B cell (primary cell): ENCODE measurements around the gene CXCL12. TPM values are rescaled to one million over a fixed set of nuclear protein-coding genes. Genes with fewer than 3 reads are reported as not detected.

ENCODE experiments used
- ATAC-seq: fragments of 200-7000 bp; cut with Tn5 transposase; one replicate; pipeline ENCODE4 v1.10.0; 2021; ENCODE audit warnings: low read depth, mild to moderate bottlenecking, moderate number of reproducible peaks, moderate library complexity
- CTCF ChIA-PET: fragments of 350-600 bp; sonication (Branson Sonifier 250); formaldehyde crosslinking; loops from one replicate; lab custom pipeline; 2021; ENCODE audit warnings: antibody characterized with exemption, inconsistent platforms; lab: Charles Lee
- POLR2A ChIA-PET: fragments of 350-600 bp; sonication (Branson Sonifier 250); formaldehyde crosslinking; loops from one replicate; lab custom pipeline; 2021; ENCODE audit warnings: antibody characterized with exemption; lab: Charles Lee
- DNase-seq: peaks from one replicate; pipeline ENCODE4 v3.0.0; 2013
- H2AFZ ChIP-seq: 2 replicates; pipeline ENCODE4 v1.6.1; 2012; ENCODE audit warnings: mild to moderate bottlenecking, low read depth, low read length; ENCODE audit not compliant: insufficient read depth, poor library complexity, severe bottlenecking
- H3K27ac ChIP-seq, 2 donors: 1 replicate in 1 of 2; 2 replicates in 1 of 2; pipeline ENCODE4 v1.5.1; 2012 to 2013; ENCODE audit warnings: low read length in 2 of 2, mild to moderate bottlenecking in 2 of 2, moderate library complexity in 1 of 2
- H3K27me3 ChIP-seq, 4 experiments: fragments of 200-600 bp in 1 of 4; sonication (generic) in 1 of 4; replicated peaks in 1 of 4; 1 replicate in 2 of 4; 2 replicates in 2 of 4; pipeline versions ENCODE4 v1.6.1 to v1.7.0; 2013 to 2016; ENCODE audit warnings: low read length in 3 of 4, mild to moderate bottlenecking in 2 of 4, mixed read lengths in 1 of 4, moderate library complexity in 1 of 4; ENCODE audit not compliant: insufficient read depth in 4 of 4, control insufficient read depth in 3 of 4; ENCODE audit errors: control extremely low read depth in 1 of 4
- H3K36me3 ChIP-seq, 2 experiments: replicated peaks in 1 of 2; 1 replicate in 1 of 2; 2 replicates in 1 of 2; pipeline versions ENCODE4 v1.6.1 to v1.7.1; 2013; ENCODE audit warnings: low read length in 1 of 2; ENCODE audit not compliant: insufficient read depth in 2 of 2, control insufficient read depth in 1 of 2; ENCODE audit errors: control extremely low read depth in 1 of 2, extremely low read depth in 1 of 2
- H3K4me1 ChIP-seq, 2 donors: fragments of 200-600 bp in 1 of 2; sonication (generic) in 1 of 2; 1 replicate in 1 of 2; 2 replicates in 1 of 2; pipeline versions ENCODE4 v1.5.1 to v1.6.1; 2013 to 2017; ENCODE audit warnings: low read length in 2 of 2; ENCODE audit not compliant: control insufficient read depth in 2 of 2, insufficient read depth in 2 of 2
- H3K4me2 ChIP-seq: replicated peaks from 2 replicates; pipeline ENCODE3; 2012; ENCODE audit warnings: mild to moderate bottlenecking, low read depth, low read length; ENCODE audit not compliant: poor library complexity, severe bottlenecking
- H3K4me3 ChIP-seq, 5 experiments: fragments of 200-600 bp in 1 of 5; sonication (generic) in 1 of 5; 1 replicate in 3 of 5; 2 replicates in 2 of 5; pipeline versions ENCODE4 v1.5.1 to v1.7.0; 2011 to 2016; ENCODE audit warnings: low read length in 4 of 5, mild to moderate bottlenecking in 4 of 5, low read depth in 2 of 5, control low read depth in 1 of 5, moderate library complexity in 1 of 5; ENCODE audit not compliant: insufficient read depth in 1 of 5; ENCODE audit errors: control extremely low read depth in 1 of 5, extremely low read depth in 1 of 5
- H3K79me2 ChIP-seq: fragments of 200-600 bp; sonication (generic); one replicate; pipeline ENCODE4 v1.6.0; 2016; ENCODE audit warnings: low read length; ENCODE audit not compliant: control insufficient read depth, insufficient read depth
- H3K9ac ChIP-seq: fragments of 200-600 bp; sonication (generic); 2 replicates; pipeline ENCODE4 v1.6.1; 2017; ENCODE audit warnings: mild to moderate bottlenecking, low read length, moderate library complexity
- H3K9me3 ChIP-seq, 3 donors: one replicate each; pipeline versions ENCODE4 v1.6.1 to v1.7.1; 2013; ENCODE audit warnings: low read length in 2 of 3; ENCODE audit not compliant: control insufficient read depth in 2 of 3, insufficient read depth in 1 of 3; ENCODE audit errors: control extremely low read depth in 1 of 3
- H4K20me1 ChIP-seq: 2 replicates; pipeline ENCODE4 v1.6.0; 2012; ENCODE audit warnings: mild to moderate bottlenecking, low read length; ENCODE audit not compliant: insufficient read depth, control insufficient read depth, poor library complexity, severe bottlenecking
- H3K27ac Mint-ChIP-seq: one replicate; pipeline ENCODE4 v1.8.0; 2021; ENCODE audit warnings: mixed read lengths
- H3K27me3 Mint-ChIP-seq: one replicate; pipeline ENCODE4 v1.8.0; 2021; ENCODE audit warnings: mixed read lengths
- H3K4me1 Mint-ChIP-seq: one replicate; pipeline ENCODE4 v1.8.0; 2021; ENCODE audit warnings: mixed read lengths
- H3K4me3 Mint-ChIP-seq: one replicate; pipeline ENCODE4 v1.8.0; 2021; ENCODE audit warnings: mixed read lengths
- H3K9me3 Mint-ChIP-seq: one replicate; pipeline ENCODE4 v1.8.0; 2022; ENCODE audit warnings: mixed read lengths; ENCODE audit not compliant: insufficient read depth
- CTCF ChIP-seq: fragments of 200-600 bp; IDR thresholded peaks from one replicate; pipeline ENCODE4 v1.8.0; 2022; ENCODE audit warnings: antibody characterized with exemption, mild to moderate bottlenecking
- EZH2 ChIP-seq: IDR thresholded peaks from 2 replicates; pipeline ENCODE4 v1.6.1; 2012; ENCODE audit warnings: borderline replicate concordance, low read depth, mild to moderate bottlenecking, moderate library complexity, low read length; ENCODE audit not compliant: insufficient read depth, poor library complexity, severe bottlenecking
- WGBS: methylation state at CpG from one replicate; pipeline ENCODE4 v1.1.5; 2013; ENCODE audit warnings: missing lambda C conversion rate; ENCODE audit not compliant: insufficient coverage; 5-methylcytosine and 5-hydroxymethylcytosine counted together
- intact Hi-C: fragments of 100-400 bp; cut with micrococcal nuclease; formaldehyde crosslinking; loops from one replicate; pipeline ENCODE4 v1.10.0; 2022
- polyA plus RNA-seq: library from polyadenylated mRNA; depleted of rRNA; stranded (reverse); fragments of >200 nt; gene quantifications from 2 replicates; pipeline ENCODE4 v1.2.3, GENCODE V29; 2012
- total RNA-seq, 2 donors: library from RNA; stranded (reverse); fragments of 120-200 nt in 1 of 2; gene quantifications; 1 replicate in 1 of 2; 2 replicates in 1 of 2; pipeline versions ENCODE4 v1.2.3 to v1.2.4, GENCODE V29; 2013 to 2022

Gene CXCL12
- total and polyA plus RNA-seq, 2 donors (not counting 1 experiment from before 2014, with no cell fraction given): not detected

- H3K27me3 ChIP-seq: no peaks in the 10 kb centered on the region
- no peaks in the 10 kb centered on the region for H3K4me1 ChIP-seq
- no peak overlapping the region for H3K9ac ChIP-seq
- H3K9me3 ChIP-seq: peaks cover 0 to 9% (median 0%) of the 10 kb centered on the region in 3 donors
- H3K4me3 ChIP-seq: no peak overlapping the region
- 94% methylated on average over 6 of the region's 6 CpGs for WGBS
- POLR2A ChIA-PET: no interaction called here
- no peak overlapping the region for H3K27ac ChIP-seq
- no peak overlapping the region for H3K4me2 ChIP-seq
- H3K27ac Mint-ChIP-seq: no peak overlapping the region
- H3K27me3 Mint-ChIP-seq: no peaks in the 10 kb centered on the region
- H3K4me1 Mint-ChIP-seq: no peaks in the 10 kb centered on the region
- TF ChIP-seq CTCF (no peak), EZH2 (no peak)
- no peaks in the 10 kb centered on the region for H4K20me1 ChIP-seq
- no peak overlapping the region for H3K4me3 Mint-ChIP-seq
- no peak for DNase-seq
- H2AFZ ChIP-seq: no peak overlapping the region
- ATAC-seq: no peak
- intact Hi-C loops: no loop called here
- no peaks in the 10 kb centered on the region for H3K36me3 ChIP-seq
- no peaks in the 10 kb centered on the region for H3K9me3 Mint-ChIP-seq
- H3K79me2 ChIP-seq: no peaks in the 10 kb centered on the region
- CTCF ChIA-PET: no interaction called here
Measured at GRCh38 chr10:44366941-44367630, 17.8 kb downstream of the CXCL12 start.

GRCh38 chr10:44364566-44364965, 20.3 kb downstream of the CXCL12 start:
- Histone ChIP-seq H4K20me1 (no peaks in the 10 kb centered on the region), H2AFZ (no peak overlapping the region), H3K9me3 (peaks cover 0 to 9% (median 0%) of the 10 kb centered on the region in 3 donors), H3K4me1 (no peaks in the 10 kb centered on the region), H3K4me3 (no peak overlapping the region), H3K9ac (no peak overlapping the region), H3K36me3 (no peaks in the 10 kb centered on the region), H3K4me2 (no peak overlapping the region), H3K79me2 (no peaks in the 10 kb centered on the region), H3K27ac (no peak overlapping the region), H3K27me3 (no peaks in the 10 kb centered on the region)
- Mint-ChIP-seq H3K27ac (no peak overlapping the region), H3K9me3 (no peaks in the 10 kb centered on the region), H3K4me1 (no peaks in the 10 kb centered on the region), H3K4me3 (no peak overlapping the region), H3K27me3 (no peaks in the 10 kb centered on the region)
- intact Hi-C loops: no loop called here
- WGBS: 100% methylated on average over 1 of the region's 1 CpG
- POLR2A ChIA-PET: no interaction called here
- no peak for DNase-seq
- CTCF ChIA-PET: no interaction called here
- TF ChIP-seq CTCF (no peak), EZH2 (no peak)
- ATAC-seq: no peak
